Fibroblast of upper back skin (primary cell): ENCODE results near the gene NCAM2.

Experiments used
- DNase-seq: peaks from one replicate; pipeline ENCODE4 v3.0.0-alpha.2; 2013

NCAM2 gene

GRCh38 chr21:21231913-21232312 is 233.7 kb downstream of the NCAM2 start:
- DNase-seq = no peak

- peak; percentile 52 for DNase-seq
These were observed 234.1 kb downstream of the NCAM2 start for GRCh38 chr21:21232320-21232719.

- no peak for DNase-seq
These were observed 234.8 kb downstream of the NCAM2 start for GRCh38 chr21:21233051-21233450.

- no peak for DNase-seq
These were observed 238.8 kb downstream of the NCAM2 start for GRCh38 chr21:21236996-21237395.

GRCh38 chr21:21238629-21239400 is 240.6 kb downstream of the NCAM2 start:
- no peak for DNase-seq

- DNase-seq = no peak
These were observed 243.2 kb downstream of the NCAM2 start for GRCh38 chr21:21241391-21241790.

- no peak for DNase-seq
These were observed 247.8 kb downstream of the NCAM2 start for GRCh38 chr21:21246007-21246406.

GRCh38 chr21:21247424-21247823 is 249.2 kb downstream of the NCAM2 start:
- DNase-seq = no peak

GRCh38 chr21:21262048-21262447 is 263.8 kb downstream of the NCAM2 start:
- no peak for DNase-seq

- DNase-seq = peak; percentile 7
These were observed 269.9 kb downstream of the NCAM2 start for GRCh38 chr21:21268061-21268471.

GRCh38 chr21:21268885-21269284 is 270.7 kb downstream of the NCAM2 start:
- no peak for DNase-seq

GRCh38 chr21:21279193-21279901 is 281.1 kb downstream of the NCAM2 start:
- no peak for DNase-seq

- no peak for DNase-seq
These were observed 285.6 kb downstream of the NCAM2 start for GRCh38 chr21:21283810-21284209.

GRCh38 chr21:21286170-21286798 is 288.1 kb downstream of the NCAM2 start:
- DNase-seq = no peak

GRCh38 chr21:21290751-21291150 is 292.5 kb downstream of the NCAM2 start:
- DNase-seq = no peak

- no peak for DNase-seq
These were observed 293.8 kb downstream of the NCAM2 start for GRCh38 chr21:21291883-21292569.

GRCh38 chr21:21295303-21295702 is 297.1 kb downstream of the NCAM2 start:
- DNase-seq = no peak

- DNase-seq = no peak
These were observed 299.0 kb downstream of the NCAM2 start for GRCh38 chr21:21297211-21297610.

- no peak for DNase-seq
These were observed 302.8 kb downstream of the NCAM2 start for GRCh38 chr21:21301013-21301412.

GRCh38 chr21:21309510-21309909 is 311.3 kb downstream of the NCAM2 start:
- no peak for DNase-seq

GRCh38 chr21:21324297-21324696 is 326.1 kb downstream of the NCAM2 start:
- no peak for DNase-seq

GRCh38 chr21:21332492-21332891 is 334.3 kb downstream of the NCAM2 start:
- DNase-seq = no peak

- no peak for DNase-seq
These were observed 342.8 kb downstream of the NCAM2 start for GRCh38 chr21:21341041-21341440.
